ENCODE results near the gene MAP3K20.

- TF ChIP-seq EZH2 (IDR thresholded peaks at IDR 0.05; ENCODE audit: borderline replicate concordance, low read depth, low read length, severe bottlenecking) (no peak), POLR2A (IDR thresholded peaks at IDR 0.05; ENCODE audit: low read depth, low read length) (no peak), GATA2 (IDR thresholded peaks at IDR 0.05; ENCODE audit: insufficient read depth, insufficient read length, low read depth, low read length) (no peak), MAX (IDR thresholded peaks at IDR 0.05; ENCODE audit: insufficient read depth, insufficient read length) (no peak), MYC (IDR thresholded peaks at IDR 0.05; ENCODE audit: low read depth, low read length) (no peak), POLR2AphosphoS5 (IDR thresholded peaks at IDR 0.05; ENCODE audit: insufficient read depth, low read depth, low read length) (no peak)
- TF ChIP-seq, protein P1, sequence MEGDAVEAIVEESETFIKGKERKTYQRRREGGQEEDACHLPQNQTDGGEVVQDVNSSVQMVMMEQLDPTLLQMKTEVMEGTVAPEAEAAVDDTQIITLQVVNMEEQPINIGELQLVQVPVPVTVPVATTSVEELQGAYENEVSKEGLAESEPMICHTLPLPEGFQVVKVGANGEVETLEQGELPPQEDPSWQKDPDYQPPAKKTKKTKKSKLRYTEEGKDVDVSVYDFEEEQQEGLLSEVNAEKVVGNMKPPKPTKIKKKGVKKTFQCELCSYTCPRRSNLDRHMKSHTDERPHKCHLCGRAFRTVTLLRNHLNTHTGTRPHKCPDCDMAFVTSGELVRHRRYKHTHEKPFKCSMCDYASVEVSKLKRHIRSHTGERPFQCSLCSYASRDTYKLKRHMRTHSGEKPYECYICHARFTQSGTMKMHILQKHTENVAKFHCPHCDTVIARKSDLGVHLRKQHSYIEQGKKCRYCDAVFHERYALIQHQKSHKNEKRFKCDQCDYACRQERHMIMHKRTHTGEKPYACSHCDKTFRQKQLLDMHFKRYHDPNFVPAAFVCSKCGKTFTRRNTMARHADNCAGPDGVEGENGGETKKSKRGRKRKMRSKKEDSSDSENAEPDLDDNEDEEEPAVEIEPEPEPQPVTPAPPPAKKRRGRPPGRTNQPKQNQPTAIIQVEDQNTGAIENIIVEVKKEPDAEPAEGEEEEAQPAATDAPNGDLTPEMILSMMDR (IDR thresholded peaks at IDR 0.05; ENCODE audit: extremely low read depth in 1 of 2, insufficient read depth in 1 of 2, low read depth in 1 of 2, low read length in 2 of 2), result no peak
These were observed 140.4 kb downstream of the MAP3K20 start for GRCh38 chr2:173216051-173216450.
